ENCODE data around the gene TNFRSF13B.

TNFRSF13B gene

GRCh38 chr17:16952401-16952800, 19.5 kb downstream of the TNFRSF13B start:
- Histone ChIP-seq H3K36me3 (ENCODE audit: insufficient read depth, low read length) (no peaks in the 10 kb centered on the region), H3K9me3 (ENCODE audit: low read depth, low read length) (no peaks in the 10 kb centered on the region), H3K27ac (no peak overlapping the region), H3K4me3 (no peak overlapping the region), H3K9ac (ENCODE audit: insufficient read length) (no peak overlapping the region)
- no peak for TF ChIP-seq FOXP2 (optimal IDR thresholded peaks at IDR 0.05; ENCODE audit: control extremely low read depth, extremely low read length, insufficient read depth)
- TF ChIP-seq EZH2 (IDR thresholded peaks at IDR 0.05): no peak
- TF ChIP-seq POLR2AphosphoS5 (IDR thresholded peaks at IDR 0.05; ENCODE audit: borderline replicate concordance, low read depth, low read length): no peak
- no peak for DNase-seq (ENCODE audit: low read depth, low spot score)

- no peak for DNase-seq (ENCODE audit: low read depth, low spot score)
These were observed 21.4 kb downstream of the TNFRSF13B start for GRCh38 chr17:16950488-16950887.

GRCh38 chr17:16948587-16949376, 23.1 kb downstream of the TNFRSF13B start:
- no peak for TF ChIP-seq FOXP2 (optimal IDR thresholded peaks at IDR 0.05; ENCODE audit: control extremely low read depth, extremely low read length, insufficient read depth)
- no peak for TF ChIP-seq POLR2AphosphoS5 (IDR thresholded peaks at IDR 0.05; ENCODE audit: borderline replicate concordance, low read depth, low read length)
- TF ChIP-seq EZH2 (IDR thresholded peaks at IDR 0.05): no peak
- Histone ChIP-seq H3K27ac (no peak overlapping the region), H3K9ac (ENCODE audit: insufficient read length) (no peak overlapping the region), H3K9me3 (ENCODE audit: low read depth, low read length) (no peaks in the 10 kb centered on the region), H3K4me3 (no peak overlapping the region), H3K36me3 (ENCODE audit: insufficient read depth, low read length) (no peaks in the 10 kb centered on the region)
- DNase-seq (ENCODE audit: low read depth, low spot score): no peak

More at GRCh38 chr17:16950488-16950887, 21.4 kb downstream of the TNFRSF13B start:
- H3K27ac ChIP-seq: no peak overlapping the region
- no peaks in the 10 kb centered on the region for H3K36me3 ChIP-seq (ENCODE audit: insufficient read depth, low read length)
- no peak overlapping the region for H3K9ac ChIP-seq (ENCODE audit: insufficient read length)
- no peaks in the 10 kb centered on the region for H3K9me3 ChIP-seq (ENCODE audit: low read depth, low read length)
- no peak for TF ChIP-seq EZH2 (IDR thresholded peaks at IDR 0.05)
- no peak for TF ChIP-seq POLR2AphosphoS5 (IDR thresholded peaks at IDR 0.05; ENCODE audit: borderline replicate concordance, low read depth, low read length)
- no peak for TF ChIP-seq FOXP2 (optimal IDR thresholded peaks at IDR 0.05; ENCODE audit: control extremely low read depth, extremely low read length, insufficient read depth)
- H3K4me3 ChIP-seq: no peak overlapping the region

DNA sequence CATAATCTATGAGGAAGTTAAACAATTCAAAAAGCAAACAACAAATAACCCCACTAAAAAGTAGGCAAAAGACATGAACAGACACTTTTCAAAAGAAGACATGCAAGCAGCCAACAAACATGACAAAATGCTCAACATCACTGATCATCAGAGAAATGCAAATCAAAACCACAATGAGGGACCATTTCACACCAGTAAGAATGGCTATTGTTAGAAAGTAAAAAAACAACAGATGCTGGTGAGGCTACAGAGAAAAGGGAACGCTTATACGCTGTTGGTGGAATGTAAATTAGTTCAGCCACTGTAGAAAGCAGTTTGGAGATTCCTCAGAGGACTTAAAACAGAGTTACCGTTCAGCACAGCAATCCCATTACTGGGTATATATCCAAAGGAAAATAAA, 24.4 kb downstream of the TNFRSF13B start:
- Histone ChIP-seq H3K9ac (ENCODE audit: insufficient read length) (no peak overlapping the region), H3K9me3 (ENCODE audit: low read depth, low read length) (no peaks in the 10 kb centered on the region), H3K36me3 (ENCODE audit: insufficient read depth, low read length) (no peaks in the 10 kb centered on the region), H3K4me3 (no peak overlapping the region), H3K27ac (no peak overlapping the region)
- DNase-seq (ENCODE audit: low read depth, low spot score): no peak
- no peak for TF ChIP-seq EZH2 (IDR thresholded peaks at IDR 0.05)
- TF ChIP-seq POLR2AphosphoS5 (IDR thresholded peaks at IDR 0.05; ENCODE audit: borderline replicate concordance, low read depth, low read length): no peak
- no peak for TF ChIP-seq FOXP2 (optimal IDR thresholded peaks at IDR 0.05; ENCODE audit: control extremely low read depth, extremely low read length, insufficient read depth)

GRCh38 chr17:16945663-16946218, 26.2 kb downstream of the TNFRSF13B start:
- Histone ChIP-seq H3K4me3 (no peak overlapping the region), H3K27ac (no peak overlapping the region), H3K36me3 (ENCODE audit: insufficient read depth, low read length) (no peaks in the 10 kb centered on the region), H3K9me3 (ENCODE audit: low read depth, low read length) (no peaks in the 10 kb centered on the region), H3K9ac (ENCODE audit: insufficient read length) (no peak overlapping the region)
- TF ChIP-seq EZH2 (IDR thresholded peaks at IDR 0.05): no peak
- no peak for TF ChIP-seq FOXP2 (optimal IDR thresholded peaks at IDR 0.05; ENCODE audit: control extremely low read depth, extremely low read length, insufficient read depth)
- no peak for DNase-seq (ENCODE audit: low read depth, low spot score)

GRCh38 chr17:16945136-16945482, 26.8 kb downstream of the TNFRSF13B start:
- TF ChIP-seq FOXP2 (optimal IDR thresholded peaks at IDR 0.05; ENCODE audit: control extremely low read depth, extremely low read length, insufficient read depth) (no peak), EZH2 (IDR thresholded peaks at IDR 0.05) (no peak), POLR2AphosphoS5 (IDR thresholded peaks at IDR 0.05; ENCODE audit: borderline replicate concordance, low read depth, low read length) (no peak)
- Histone ChIP-seq H3K9ac (ENCODE audit: insufficient read length) (no peak overlapping the region), H3K27ac (no peak overlapping the region), H3K9me3 (ENCODE audit: low read depth, low read length) (no peaks in the 10 kb centered on the region), H3K4me3 (no peak overlapping the region), H3K36me3 (ENCODE audit: insufficient read depth, low read length) (no peaks in the 10 kb centered on the region)
- no peak for DNase-seq (ENCODE audit: low read depth, low spot score)

GRCh38 chr17:16944334-16945135, 27.4 kb downstream of the TNFRSF13B start:
- no peaks in the 10 kb centered on the region for H3K9me3 ChIP-seq (ENCODE audit: low read depth, low read length)
- no peak overlapping the region for H3K9ac ChIP-seq (ENCODE audit: insufficient read length)
- no peak overlapping the region for H3K4me3 ChIP-seq
- TF ChIP-seq POLR2AphosphoS5 (IDR thresholded peaks at IDR 0.05; ENCODE audit: borderline replicate concordance, low read depth, low read length) (no peak), EZH2 (IDR thresholded peaks at IDR 0.05) (no peak), FOXP2 (optimal IDR thresholded peaks at IDR 0.05; ENCODE audit: control extremely low read depth, extremely low read length, insufficient read depth) (no peak)
- H3K27ac ChIP-seq: no peak overlapping the region
- DNase-seq (ENCODE audit: low read depth, low spot score): no peak
- no peaks in the 10 kb centered on the region for H3K36me3 ChIP-seq (ENCODE audit: insufficient read depth, low read length)

- TF ChIP-seq FOXP2 (optimal IDR thresholded peaks at IDR 0.05; ENCODE audit: control extremely low read depth, extremely low read length, insufficient read depth) (no peak), EZH2 (IDR thresholded peaks at IDR 0.05) (no peak), POLR2AphosphoS5 (IDR thresholded peaks at IDR 0.05; ENCODE audit: borderline replicate concordance, low read depth, low read length) (no peak)
These were observed 28.2 kb downstream of the TNFRSF13B start for GRCh38 chr17:16943541-16944333.

More at GRCh38 chr17:16943541-16944333, 28.2 kb downstream of the TNFRSF13B start:
- H3K9me3 ChIP-seq (ENCODE audit: low read depth, low read length): no peaks in the 10 kb centered on the region
- no peaks in the 10 kb centered on the region for H3K36me3 ChIP-seq (ENCODE audit: insufficient read depth, low read length)
- no peak overlapping the region for H3K4me3 ChIP-seq
- H3K27ac ChIP-seq: no peak overlapping the region
- H3K9ac ChIP-seq (ENCODE audit: insufficient read length): no peak overlapping the region
- DNase-seq (ENCODE audit: low read depth, low spot score): no peak
